A673 (cell line): Measurements from ENCODE around the gene OSBP2. TPM values are rescaled to one million over a fixed set of nuclear protein-coding genes. Genes with fewer than 3 reads are reported as not detected.

ENCODE experiments used
- BruUV-seq: library from RNA; stranded (reverse); fragments of 400-500 nt; replicated peaks from 2 replicates; lab custom pipeline; 2021; lab: Mats Ljungman, UMichigan
- CTCF ChIA-PET: fragments of 300-600 bp; sonication (Branson Sonifier 250); formaldehyde crosslinking; loops from one replicate; lab custom pipeline; 2022; ENCODE audit warnings: antibody characterized with exemption; lab: Charles Lee
- POLR2A ChIA-PET: fragments of 300-600 bp; sonication (Branson Sonifier 250); formaldehyde crosslinking; loops from one replicate; lab custom pipeline; 2022; ENCODE audit warnings: antibody characterized with exemption; ENCODE audit not compliant: low non-redundant PET; lab: Charles Lee
- DNase-seq: peaks from one replicate; pipeline ENCODE4 v3.0.0-alpha.2; 2015; ENCODE audit warnings: low spot score
- H3K27ac ChIP-seq: fragments of 200-600 bp; sonication (generic); 2 replicates; pipeline ENCODE4 v1.5.1; 2016; ENCODE audit warnings: mixed run types, low read depth, mild to moderate bottlenecking, mixed read lengths, antibody characterized with exemption, low read length; ENCODE audit not compliant: poor library complexity, severe bottlenecking
- H3K27me3 ChIP-seq: fragments of 200-600 bp; sonication (generic); replicated peaks from 2 replicates; pipeline ENCODE4 v1.6.1; 2017; ENCODE audit warnings: mixed run types, low read depth, mild to moderate bottlenecking, mixed read lengths, antibody characterized with exemption, low read length; ENCODE audit not compliant: insufficient read depth, poor library complexity
- H3K36me3 ChIP-seq: fragments of 200-600 bp; sonication (generic); 2 replicates; pipeline ENCODE4 v1.6.1; 2016; ENCODE audit warnings: mixed run types, mild to moderate bottlenecking, mixed read lengths, antibody characterized with exemption, low read length; ENCODE audit not compliant: insufficient read depth, poor library complexity, severe bottlenecking
- H3K4me1 ChIP-seq: fragments of 200-600 bp; sonication (generic); 2 replicates; pipeline ENCODE4 v1.6.1; 2017; ENCODE audit warnings: mixed run types, mild to moderate bottlenecking, mixed read lengths, antibody characterized with exemption, low read length; ENCODE audit not compliant: insufficient read depth, poor library complexity, severe bottlenecking
- H3K4me3 ChIP-seq: fragments of 200-600 bp; sonication (generic); 2 replicates; pipeline ENCODE4 v1.5.1; 2016; ENCODE audit warnings: low read depth, mixed run types, mild to moderate bottlenecking, mixed read lengths, low read length; ENCODE audit not compliant: poor library complexity, severe bottlenecking
- H3K9me3 ChIP-seq: fragments of 200-600 bp; sonication (generic); 2 replicates; pipeline ENCODE4 v1.6.1; 2016; ENCODE audit warnings: mixed run types, low read depth, mild to moderate bottlenecking, mixed read lengths, antibody characterized with exemption, low read length; ENCODE audit not compliant: poor library complexity, severe bottlenecking
- CTCF ChIP-seq: fragments of 300-800, 200-600 bp; sonication (generic); conservative IDR thresholded peaks from 2 replicates; pipeline ENCODE4 v1.5.1; 2017; ENCODE audit warnings: low read depth, mild to moderate bottlenecking, antibody characterized with exemption, low read length, moderate library complexity, mixed read lengths
- EZH2 ChIP-seq: fragments of 200-600 bp; sonication (generic); IDR thresholded peaks from 2 replicates; pipeline ENCODE4 v1.6.1; 2017; ENCODE audit warnings: borderline replicate concordance, low read depth, mild to moderate bottlenecking, mixed read lengths, antibody characterized with exemption, low read length; ENCODE audit not compliant: poor library complexity, severe bottlenecking
- intact Hi-C: fragments of 100-400 bp; cut with micrococcal nuclease; formaldehyde crosslinking; loops from one replicate; pipeline ENCODE4 v1.10.0; 2022; ENCODE audit not compliant: unreplicated experiment
- total RNA-seq: library from RNA; stranded (reverse); gene quantifications from 2 replicates; pipeline ENCODE4 v1.2.3, GENCODE V29; 2021

OSBP2 gene
- total RNA-seq, 1 experiment from 2014 or later, result 1.8 TPM

DNA sequence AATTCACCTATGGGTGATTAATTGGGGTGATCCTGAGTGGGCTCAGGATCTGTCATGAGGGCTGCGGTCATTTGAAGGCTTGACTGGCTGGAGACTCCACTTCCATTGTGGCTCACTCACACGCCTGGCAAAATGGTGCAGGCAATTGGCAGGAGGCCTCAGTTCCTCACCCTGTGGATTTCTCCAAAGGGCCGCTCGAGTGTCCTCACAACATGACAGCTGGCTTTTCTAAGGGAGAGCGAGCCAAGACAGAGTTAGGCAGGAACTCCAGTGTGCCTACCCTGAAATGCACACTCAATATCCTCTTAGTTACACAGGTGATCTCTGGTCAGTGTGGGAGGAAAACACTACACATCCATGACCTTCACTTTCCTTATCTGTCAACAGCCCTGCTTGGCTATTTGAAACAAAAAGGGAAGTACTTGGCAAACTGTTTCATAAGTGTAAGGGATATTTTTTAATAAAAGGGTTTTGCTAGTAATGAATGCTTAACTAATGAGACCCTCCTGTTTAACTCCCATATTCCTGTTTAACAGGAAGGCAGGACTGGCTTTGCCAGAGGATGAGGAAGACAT is 25.7 kb downstream of the OSBP2 start:
- H3K36me3 ChIP-seq, result no peaks in the 10 kb centered on the region
- no peak overlapping the region for H3K4me3 ChIP-seq
- POLR2A ChIA-PET, result no interaction called here
- CTCF ChIA-PET, result no interaction called here
- H3K4me1 ChIP-seq, result no peaks in the 10 kb centered on the region
- BruUV-seq, result no TSS peak
- H3K27me3 ChIP-seq, result no peaks in the 10 kb centered on the region
- intact Hi-C loops, result no loop called here
- no peak overlapping the region for H3K27ac ChIP-seq
- no peak for TF ChIP-seq EZH2
- no peak for TF ChIP-seq CTCF
- H3K9me3 ChIP-seq, result no peaks in the 10 kb centered on the region
- no peak for DNase-seq

GRCh38 chr22:30721741-30722140 is 27.1 kb downstream of the OSBP2 start:
- DNase-seq, result no peak
- H3K27me3 ChIP-seq, result no peaks in the 10 kb centered on the region
- no peaks in the 10 kb centered on the region for H3K36me3 ChIP-seq
- no peak overlapping the region for H3K4me3 ChIP-seq
- POLR2A ChIA-PET, result no interaction called here
- no peak for TF ChIP-seq EZH2
- CTCF ChIA-PET, result no interaction called here
- H3K27ac ChIP-seq, result no peak overlapping the region
- no peaks in the 10 kb centered on the region for H3K4me1 ChIP-seq
- intact Hi-C loops, result no loop called here
- BruUV-seq, result no TSS peak
- H3K9me3 ChIP-seq, result no peaks in the 10 kb centered on the region

GRCh38 chr22:30728826-30729225 is 34.2 kb downstream of the OSBP2 start:
- Histone ChIP-seq H3K4me1 (no peaks in the 10 kb centered on the region), H3K27me3 (no peaks in the 10 kb centered on the region), H3K4me3 (no peak overlapping the region), H3K27ac (no peak overlapping the region), H3K36me3 (no peaks in the 10 kb centered on the region), H3K9me3 (no peaks in the 10 kb centered on the region)
- CTCF ChIA-PET, result no interaction called here
- no peak for DNase-seq
- POLR2A ChIA-PET, result no interaction called here
- no peak for TF ChIP-seq CTCF
- no peak for TF ChIP-seq EZH2
- no TSS peak for BruUV-seq
- intact Hi-C loops, result no loop called here

- Histone ChIP-seq H3K4me3 (no peak overlapping the region), H3K27me3 (no peaks in the 10 kb centered on the region), H3K36me3 (no peaks in the 10 kb centered on the region), H3K9me3 (no peaks in the 10 kb centered on the region), H3K4me1 (no peaks in the 10 kb centered on the region), H3K27ac (no peak overlapping the region)
- intact Hi-C loops, result no loop called here
- no peak for DNase-seq
- ChIA-PET POLR2A (no interaction called here), CTCF (no interaction called here)
- TF ChIP-seq EZH2 (no peak), CTCF (no peak)
- BruUV-seq, result no TSS peak
Observed at GRCh38 chr22:30731658-30732057, 37.0 kb downstream of the OSBP2 start.
